ENCODE results near the gene KLF13. TPM values are rescaled to one million over a fixed set of nuclear protein-coding genes. Genes with fewer than 3 reads are reported as not detected.
A peak's percentile ranks its signal among the peaks of the same experiment; 100 is the strongest.

The KLF13 gene
- total RNA-seq, 1 donor from 2014 or later, result 42.7 TPM

GRCh38 chr15:31317017-31317416 is 9.6 kb upstream of the KLF13 start:
- no peak for ATAC-seq

GRCh38 chr15:31317421-31318327 is 9.0 kb upstream of the KLF13 start:
- no peak for ATAC-seq

- ATAC-seq, result no peak
Measured at GRCh38 chr15:31318429-31318828, 8.2 kb upstream of the KLF13 start.

GRCh38 chr15:31320022-31320421 is 6.6 kb upstream of the KLF13 start:
- ATAC-seq, result no peak

DNA sequence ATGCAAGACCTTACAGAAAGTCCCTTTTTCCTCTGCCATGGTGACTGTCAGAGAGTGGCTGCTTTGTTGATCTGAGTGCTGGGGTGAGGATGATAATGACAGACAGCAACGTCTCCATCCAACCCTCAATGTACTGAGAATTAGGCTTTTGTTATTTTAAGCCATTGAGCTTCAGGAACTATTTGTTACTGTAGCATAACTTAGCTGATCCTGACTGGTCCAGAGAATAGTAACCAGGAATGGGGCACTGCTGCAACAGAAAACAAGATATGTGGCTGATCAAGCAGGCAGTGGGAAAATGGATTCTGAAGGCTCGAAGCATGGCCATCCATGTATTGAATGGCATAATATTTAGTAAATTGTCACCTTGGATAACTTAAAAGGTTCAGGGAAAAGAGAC is 5.2 kb upstream of the KLF13 start:
- ATAC-seq, result no peak

GRCh38 chr15:31322504-31322903 is 4.1 kb upstream of the KLF13 start:
- ATAC-seq, result no peak

DNA sequence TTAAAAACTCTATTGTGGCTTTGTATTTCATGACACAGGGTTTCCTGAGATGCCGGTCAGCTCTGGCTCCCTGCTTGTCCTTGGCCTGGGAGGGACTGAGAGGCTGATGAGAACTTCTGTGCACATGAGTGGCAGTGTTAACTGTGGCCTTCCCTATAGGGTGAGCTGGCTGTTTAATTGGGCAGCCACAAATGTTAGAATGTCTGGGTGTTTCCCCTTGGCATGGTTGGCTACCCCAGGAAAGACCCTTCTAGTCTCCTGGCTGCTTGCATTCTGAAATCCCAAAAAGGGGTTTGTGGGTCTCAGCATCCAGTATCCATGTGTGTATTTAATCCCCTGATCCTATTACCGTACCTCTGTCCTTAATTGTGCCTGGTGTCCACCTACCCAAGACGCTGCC is 3.0 kb upstream of the KLF13 start:
- no peak for ATAC-seq

- no peak for ATAC-seq
Measured at GRCh38 chr15:31324186-31324585, 2.4 kb upstream of the KLF13 start.

- ATAC-seq, result no peak
Measured at GRCh38 chr15:31324806-31325594, 1.6 kb upstream of the KLF13 start.

- peak; percentile 4 for ATAC-seq
Measured at GRCh38 chr15:31325595-31326155, 960 bp upstream of the KLF13 start.

GRCh38 chr15:31326875-31327668 is 437 bp downstream of the KLF13 start:
- peak; percentile 45 for ATAC-seq

DNA sequence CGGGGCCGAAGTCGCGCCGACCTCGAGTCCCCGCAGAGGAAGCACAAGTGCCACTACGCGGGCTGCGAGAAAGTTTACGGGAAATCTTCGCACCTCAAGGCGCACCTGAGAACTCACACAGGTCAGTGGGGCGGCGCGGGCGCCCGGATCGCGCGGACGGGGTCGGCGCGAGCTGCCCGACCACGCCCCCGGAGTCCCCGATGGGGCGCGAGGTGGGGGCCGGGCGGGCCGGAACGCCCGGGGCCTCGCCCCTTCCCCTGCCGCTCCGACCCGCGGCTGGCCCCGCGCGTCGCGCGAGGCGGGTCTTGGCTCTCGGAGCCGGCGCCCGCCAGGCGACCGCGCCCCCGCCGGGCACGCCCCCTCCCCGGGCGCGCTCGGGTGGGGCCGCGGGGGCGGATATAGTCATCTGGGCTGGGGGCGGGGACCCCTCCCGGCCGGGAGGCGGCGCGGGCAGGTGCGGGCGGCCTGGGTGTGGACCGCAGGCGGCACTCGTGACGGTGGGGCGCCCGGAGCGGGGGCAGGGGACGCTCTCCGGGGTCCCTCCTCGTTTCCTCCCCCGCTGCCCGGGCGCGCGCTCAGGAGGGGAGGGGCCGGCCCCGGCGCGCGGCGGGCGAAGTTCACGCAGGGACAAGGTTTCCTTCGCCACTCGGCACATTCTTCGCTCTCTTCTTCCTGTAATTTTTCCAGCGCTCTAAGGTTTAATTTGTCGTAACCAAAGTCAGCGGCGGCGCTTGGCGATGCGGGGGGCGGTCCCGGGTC is 1.2 kb downstream of the KLF13 start:
- peak; percentile 42 for ATAC-seq

- ATAC-seq, result no peak
Measured at GRCh38 chr15:31328428-31328968, 1.9 kb downstream of the KLF13 start.

DNA sequence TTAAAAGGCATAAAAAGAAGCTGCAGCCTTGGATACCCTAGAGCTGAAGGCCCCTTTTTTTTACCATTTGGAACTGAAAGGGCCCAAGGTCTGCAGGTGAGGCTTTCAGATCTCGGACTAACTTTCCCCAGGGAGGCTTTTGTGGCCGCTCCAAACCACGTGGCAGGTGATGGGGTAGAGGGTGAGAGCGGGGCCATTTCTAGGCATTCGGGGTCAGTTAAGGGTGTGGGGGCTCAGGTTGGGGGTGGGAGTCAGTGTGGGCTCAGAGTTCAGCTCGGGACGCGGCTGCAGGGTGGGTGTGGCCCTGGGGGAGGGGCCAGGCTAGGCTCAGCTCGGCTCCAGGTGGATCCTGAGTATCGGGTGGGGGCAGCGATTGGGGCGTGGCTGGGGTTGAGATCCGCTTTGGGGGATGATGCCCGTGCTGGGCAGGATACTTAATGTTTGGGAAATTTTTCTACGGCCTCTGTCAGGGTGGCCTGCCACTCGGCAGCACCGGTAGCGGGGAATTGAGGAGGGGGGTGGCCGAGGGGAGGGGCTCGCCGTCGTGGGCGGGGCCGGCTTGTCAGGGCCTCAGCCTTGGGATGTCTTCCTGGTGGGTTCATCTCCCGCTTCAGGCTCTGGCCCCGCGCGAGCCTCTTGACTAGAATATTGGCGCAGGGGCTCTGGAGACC is 2.5 kb downstream of the KLF13 start:
- ATAC-seq, result no peak

- no peak for ATAC-seq
Measured at GRCh38 chr15:31329640-31330010, 3.0 kb downstream of the KLF13 start.

DNA sequence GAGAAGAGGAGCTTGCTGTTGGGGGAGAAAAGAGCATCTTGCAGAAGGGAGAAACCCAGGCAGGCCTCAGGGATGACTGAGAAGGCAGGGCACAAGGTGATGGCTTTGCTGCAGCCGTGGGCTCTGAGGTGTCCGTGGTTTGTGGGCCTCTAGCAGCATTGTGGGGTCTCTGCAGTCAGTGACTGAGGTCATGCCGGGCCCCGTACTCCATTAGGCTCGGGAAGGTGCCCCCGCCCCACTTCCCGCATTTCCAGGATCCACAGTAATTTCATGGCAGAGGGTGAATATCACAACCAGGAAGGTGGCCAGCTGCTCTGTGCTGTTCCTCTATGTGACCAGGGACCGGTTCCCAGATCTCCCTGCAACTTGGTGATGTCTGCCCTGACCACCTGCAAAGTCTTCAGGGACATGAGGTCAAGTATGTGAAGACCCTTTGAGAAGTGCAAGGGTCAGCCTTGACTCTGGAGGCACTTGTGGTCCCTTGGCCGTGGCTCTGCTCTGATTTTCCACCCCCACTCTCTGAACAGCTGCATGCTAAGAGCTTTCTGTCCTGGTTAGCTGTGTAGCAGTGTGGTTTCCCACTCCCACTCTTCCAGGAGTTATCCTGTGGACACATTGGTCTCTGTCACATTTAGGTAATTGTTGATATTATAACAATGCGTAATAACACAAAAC is 3.6 kb downstream of the KLF13 start:
- no peak for ATAC-seq

DNA sequence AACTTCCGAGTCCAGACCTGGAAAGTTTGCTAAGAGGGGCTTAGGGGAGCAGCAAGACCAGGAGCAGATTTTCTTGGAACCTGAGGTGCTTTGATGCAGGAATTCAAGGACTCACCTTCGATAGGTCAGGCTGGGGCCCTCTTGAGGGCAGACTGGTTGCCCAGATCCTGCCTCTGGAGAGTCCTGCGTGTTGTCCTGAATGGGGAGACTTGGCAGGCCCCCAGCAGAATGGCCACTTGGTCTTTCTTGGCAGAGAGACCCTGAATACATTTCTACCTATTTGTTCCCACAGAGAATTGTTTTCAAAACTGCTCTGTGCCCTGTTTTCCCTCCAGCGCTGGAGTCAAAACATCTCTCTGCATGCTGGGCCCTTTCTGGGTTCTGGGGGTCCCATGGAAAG is 4.2 kb downstream of the KLF13 start:
- no peak for ATAC-seq

GRCh38 chr15:31331389-31331788 is 4.8 kb downstream of the KLF13 start:
- no peak for ATAC-seq

- ATAC-seq, result no peak
Measured at GRCh38 chr15:31332020-31332680, 5.5 kb downstream of the KLF13 start.

- ATAC-seq, result no peak
Measured at GRCh38 chr15:31332681-31333071, 6.0 kb downstream of the KLF13 start.
